ENCODE data around the gene EVI5. TPM values are rescaled to one million over a fixed set of nuclear protein-coding genes. Genes with fewer than 3 reads are reported as not detected.
A peak's percentile ranks its signal among the peaks of the same experiment; 100 is the strongest.
"Not testable (repeated sequence)": the region's sequence is repeated elsewhere in the genome, so short reads cannot be mapped to it uniquely, and the experiment has no call there.

The EVI5 gene
- total RNA-seq, 4 donors from 2014 or later = 39.5 to 49.7 (median 48.6) TPM

- TF ChIP-seq POLR2AphosphoS5 (IDR thresholded peaks at IDR 0.05) (no peak), POLR2A (IDR thresholded peaks at IDR 0.05) (no peak), EP300 (IDR thresholded peaks at IDR 0.05) (no peak)
- TF ChIP-seq, protein P1, sequence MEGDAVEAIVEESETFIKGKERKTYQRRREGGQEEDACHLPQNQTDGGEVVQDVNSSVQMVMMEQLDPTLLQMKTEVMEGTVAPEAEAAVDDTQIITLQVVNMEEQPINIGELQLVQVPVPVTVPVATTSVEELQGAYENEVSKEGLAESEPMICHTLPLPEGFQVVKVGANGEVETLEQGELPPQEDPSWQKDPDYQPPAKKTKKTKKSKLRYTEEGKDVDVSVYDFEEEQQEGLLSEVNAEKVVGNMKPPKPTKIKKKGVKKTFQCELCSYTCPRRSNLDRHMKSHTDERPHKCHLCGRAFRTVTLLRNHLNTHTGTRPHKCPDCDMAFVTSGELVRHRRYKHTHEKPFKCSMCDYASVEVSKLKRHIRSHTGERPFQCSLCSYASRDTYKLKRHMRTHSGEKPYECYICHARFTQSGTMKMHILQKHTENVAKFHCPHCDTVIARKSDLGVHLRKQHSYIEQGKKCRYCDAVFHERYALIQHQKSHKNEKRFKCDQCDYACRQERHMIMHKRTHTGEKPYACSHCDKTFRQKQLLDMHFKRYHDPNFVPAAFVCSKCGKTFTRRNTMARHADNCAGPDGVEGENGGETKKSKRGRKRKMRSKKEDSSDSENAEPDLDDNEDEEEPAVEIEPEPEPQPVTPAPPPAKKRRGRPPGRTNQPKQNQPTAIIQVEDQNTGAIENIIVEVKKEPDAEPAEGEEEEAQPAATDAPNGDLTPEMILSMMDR (IDR thresholded peaks at IDR 0.05) = no peak
- H3K27ac ChIP-seq = no peak overlapping the region
- H3K4me1 ChIP-seq = no peaks in the 10 kb centered on the region
- H3K36me3 ChIP-seq = peaks cover 5 to 19% of the 10 kb centered on the region in 2 donors
- H3K27me3 ChIP-seq = no peaks in the 10 kb centered on the region
- ATAC-seq = no peak
- no peak overlapping the region for H3K4me3 ChIP-seq
- no peaks in the 10 kb centered on the region for H3K9me3 ChIP-seq
Measured at GRCh38 chr1:92638498-92638897, 146.4 kb downstream of the EVI5 start.

GRCh38 chr1:92635203-92635602, 149.7 kb downstream of the EVI5 start:
- H3K9me3 ChIP-seq, H3K27ac ChIP-seq, H3K27me3 ChIP-seq, ATAC-seq, H3K4me3 ChIP-seq, H3K4me1 ChIP-seq: not testable (repeated sequence)
- H3K36me3 ChIP-seq = peaks cover 5 to 19% of the 10 kb centered on the region in 2 donors
- 97 to 98% methylated on average over 10 to 12 of the region's 16 CpGs for WGBS, 2 donors (ENCODE audit: low coverage in 1 of 2)

DNA sequence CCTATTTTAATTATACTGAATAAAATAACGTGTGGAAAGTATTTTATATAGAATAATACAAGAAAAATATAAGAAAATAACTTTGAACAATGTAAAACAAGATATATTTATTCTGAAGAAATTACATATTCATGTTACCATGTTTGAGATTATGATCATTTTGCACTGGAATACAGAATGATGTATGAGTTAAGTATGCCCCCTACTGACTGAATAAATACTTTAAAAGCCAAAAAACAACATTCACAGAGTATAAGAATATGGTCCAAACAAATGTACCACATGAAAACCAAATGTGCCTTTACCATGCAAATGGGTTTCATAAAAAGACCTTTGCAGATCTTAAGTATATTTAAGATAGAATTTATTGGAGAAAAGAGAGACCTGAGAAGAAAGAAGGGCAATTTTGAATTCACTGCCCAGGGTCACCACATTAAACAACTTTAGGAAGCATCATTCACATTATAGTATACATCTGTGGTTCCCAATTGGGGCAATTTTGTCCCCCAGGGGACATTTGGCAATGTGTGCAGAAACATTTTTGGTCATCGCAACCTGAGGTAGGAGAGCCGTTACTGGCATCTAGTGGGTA, 161.6 kb downstream of the EVI5 start:
- TF ChIP-seq POLR2AphosphoS5 (IDR thresholded peaks at IDR 0.05) = no peak
- TF ChIP-seq, protein P1 (IDR thresholded peaks at IDR 0.05) = peak in 1 of 4 experiments; percentile 18
- Histone ChIP-seq H3K4me1 (no peaks in the 10 kb centered on the region), H3K27me3 (no peaks in the 10 kb centered on the region), H3K9me3 (no peaks in the 10 kb centered on the region), H3K36me3 (peaks cover 0 to 28% of the 10 kb centered on the region in 2 donors), H3K4me3 (no peak overlapping the region), H3K27ac (no peak overlapping the region)
- ATAC-seq = no peak
- WGBS, 2 donors (ENCODE audit: low coverage in 1 of 2) = 79 to 100% methylated on average over 1 to 3 of the region's 3 CpGs

- TF ChIP-seq EP300 (IDR thresholded peaks at IDR 0.05) = no peak
- 93 to 97% methylated on average over 5 to 12 of the region's 13 CpGs for whole genome bisulfite sequencing, 2 donors (ENCODE audit: low coverage in 1 of 2)
- peaks cover 0 to 57% of the 10 kb centered on the region in 2 donors for H3K36me3 ChIP-seq
- H3K4me1 ChIP-seq = no peaks in the 10 kb centered on the region
- H3K27me3 ChIP-seq = no peaks in the 10 kb centered on the region
- no peaks in the 10 kb centered on the region for H3K9me3 ChIP-seq
- H3K4me3 ChIP-seq = no peak overlapping the region
- no peak overlapping the region for H3K27ac ChIP-seq
- ATAC-seq = no peak
Measured at GRCh38 chr1:92619466-92620189, 165.3 kb downstream of the EVI5 start.

- no peak for TF ChIP-seq POLR2A (IDR thresholded peaks at IDR 0.05)
- TF ChIP-seq EP300 (IDR thresholded peaks at IDR 0.05) = no peak
- no peak for TF ChIP-seq POLR2AphosphoS5 (IDR thresholded peaks at IDR 0.05)
- TF ChIP-seq, protein P1 (IDR thresholded peaks at IDR 0.05) = no peak
- Histone ChIP-seq H3K4me1 (no peaks in the 10 kb centered on the region), H3K36me3 (peaks cover 0 to 27% of the 10 kb centered on the region in 2 donors), H3K9me3 (no peaks in the 10 kb centered on the region), H3K4me3 (no peak overlapping the region), H3K27ac (no peak overlapping the region), H3K27me3 (no peaks in the 10 kb centered on the region)
- WGBS, 2 donors (ENCODE audit: low coverage in 1 of 2) = 94% methylated on average over 2 of the region's 2 CpGs
- ATAC-seq = no peak
Measured at GRCh38 chr1:92601044-92601443, 183.9 kb downstream of the EVI5 start.

GRCh38 chr1:92599184-92599583, 185.7 kb downstream of the EVI5 start:
- ATAC-seq = no peak
- 29 to 34% methylated on average over 2 of the region's 2 CpGs for WGBS, 2 donors (ENCODE audit: low coverage in 1 of 2)
- Histone ChIP-seq H3K27ac (no peak overlapping the region), H3K4me3 (no peak overlapping the region), H3K4me1 (no peaks in the 10 kb centered on the region), H3K9me3 (no peaks in the 10 kb centered on the region), H3K27me3 (no peaks in the 10 kb centered on the region), H3K36me3 (peaks cover 0 to 17% of the 10 kb centered on the region in 2 donors)
- no peak for TF ChIP-seq POLR2AphosphoS5 (IDR thresholded peaks at IDR 0.05)
- TF ChIP-seq, protein P1 (IDR thresholded peaks at IDR 0.05) = peak in 1 of 4 experiments; percentile 8

DNA sequence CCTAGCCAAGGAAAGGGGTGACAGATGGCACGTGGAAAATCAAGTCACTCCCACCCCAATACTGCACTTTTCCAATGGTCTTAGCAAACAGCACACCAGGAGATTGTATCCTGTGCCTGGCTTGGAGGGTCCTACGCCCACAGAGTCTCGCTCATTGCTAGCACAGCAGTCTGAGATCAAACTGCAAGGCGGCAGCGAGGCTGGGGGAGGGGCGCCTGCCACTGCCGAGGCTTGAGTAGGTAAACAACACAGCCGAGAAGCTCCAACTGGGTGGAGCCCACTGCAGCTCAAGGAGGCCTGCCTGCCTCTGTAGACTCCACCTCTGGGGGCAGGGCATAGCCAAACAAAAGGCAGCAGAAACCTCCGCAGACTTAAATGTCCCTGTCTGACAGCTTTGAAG, 195.5 kb downstream of the EVI5 start:
- H3K36me3 ChIP-seq = not testable (repeated sequence)
- no CpG with 5 or more reads among the region's 9 CpGs for WGBS, 2 donors (ENCODE audit: low coverage in 1 of 2)

More for the DNA sequence above, 195.5 kb downstream of the EVI5 start:
- ATAC-seq, H3K4me1 ChIP-seq, H3K4me3 ChIP-seq, H3K9me3 ChIP-seq, H3K27ac ChIP-seq, H3K27me3 ChIP-seq: not testable (repeated sequence)

Measured in gastroesophageal sphincter (tissue), 4 donors.